ENCODE measurements around the gene FKBP15. TPM values are rescaled to one million over a fixed set of nuclear protein-coding genes. Genes with fewer than 3 reads are reported as not detected.

FKBP15 gene
- total RNA-seq, 1 donor from 2014 or later, result 18.2 TPM

DNA sequence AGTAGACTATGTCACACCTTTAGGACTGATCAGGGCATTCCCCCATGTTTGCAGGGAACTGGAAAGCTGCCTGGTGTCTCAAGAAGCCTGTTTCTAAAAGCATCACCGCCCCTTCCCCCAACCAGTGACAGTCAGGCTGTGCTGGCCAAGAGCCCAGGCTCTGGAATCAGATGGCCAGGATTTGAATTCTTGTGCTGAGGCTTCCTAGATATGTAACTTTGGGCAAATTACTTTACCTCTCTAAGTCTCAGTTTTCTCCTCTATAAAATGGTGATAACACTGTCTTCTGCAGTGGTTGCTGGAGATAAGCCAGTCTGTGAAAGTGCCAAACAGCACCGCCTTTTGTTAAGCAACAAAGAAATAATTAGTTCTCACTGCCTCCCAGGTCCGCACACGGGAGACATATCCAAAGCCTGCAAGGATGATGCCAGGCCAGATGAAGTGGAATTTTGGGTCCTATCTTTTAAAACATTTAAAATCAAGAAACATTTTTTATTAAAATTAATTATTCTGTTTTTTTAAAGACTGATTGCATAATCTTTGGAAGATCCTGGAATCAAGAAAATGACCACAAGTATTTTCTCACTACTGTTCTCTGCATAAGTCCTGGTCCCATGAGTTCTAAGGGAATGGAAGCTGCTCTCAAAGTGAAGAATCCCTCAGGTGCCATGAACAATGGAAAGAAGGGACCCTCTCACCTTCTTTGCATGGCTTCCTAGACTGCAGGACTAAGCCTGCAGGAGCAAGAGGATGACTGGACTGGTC is 56.4 kb downstream of the FKBP15 start:
- H3K27me3 Mint-ChIP-seq (ENCODE audit: unreplicated experiment), result no peaks in the 10 kb centered on the region
- peaks cover 8% of the 10 kb centered on the region for H3K36me3 Mint-ChIP-seq (ENCODE audit: unreplicated experiment)
- peaks cover 5% of the 10 kb centered on the region for H3K4me1 Mint-ChIP-seq (ENCODE audit: low read depth, unreplicated experiment)
- H3K27ac Mint-ChIP-seq (ENCODE audit: unreplicated experiment), result no peak overlapping the region
- H3K4me3 Mint-ChIP-seq (ENCODE audit: unreplicated experiment), result no peak overlapping the region
- TF ChIP-seq, protein P1, sequence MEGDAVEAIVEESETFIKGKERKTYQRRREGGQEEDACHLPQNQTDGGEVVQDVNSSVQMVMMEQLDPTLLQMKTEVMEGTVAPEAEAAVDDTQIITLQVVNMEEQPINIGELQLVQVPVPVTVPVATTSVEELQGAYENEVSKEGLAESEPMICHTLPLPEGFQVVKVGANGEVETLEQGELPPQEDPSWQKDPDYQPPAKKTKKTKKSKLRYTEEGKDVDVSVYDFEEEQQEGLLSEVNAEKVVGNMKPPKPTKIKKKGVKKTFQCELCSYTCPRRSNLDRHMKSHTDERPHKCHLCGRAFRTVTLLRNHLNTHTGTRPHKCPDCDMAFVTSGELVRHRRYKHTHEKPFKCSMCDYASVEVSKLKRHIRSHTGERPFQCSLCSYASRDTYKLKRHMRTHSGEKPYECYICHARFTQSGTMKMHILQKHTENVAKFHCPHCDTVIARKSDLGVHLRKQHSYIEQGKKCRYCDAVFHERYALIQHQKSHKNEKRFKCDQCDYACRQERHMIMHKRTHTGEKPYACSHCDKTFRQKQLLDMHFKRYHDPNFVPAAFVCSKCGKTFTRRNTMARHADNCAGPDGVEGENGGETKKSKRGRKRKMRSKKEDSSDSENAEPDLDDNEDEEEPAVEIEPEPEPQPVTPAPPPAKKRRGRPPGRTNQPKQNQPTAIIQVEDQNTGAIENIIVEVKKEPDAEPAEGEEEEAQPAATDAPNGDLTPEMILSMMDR (IDR thresholded peaks at IDR 0.05; ENCODE audit: partially characterized antibody, unreplicated experiment), result no peak
- DNase-seq, result no peak
- peaks cover 2% of the 10 kb centered on the region for H3K9me3 Mint-ChIP-seq (ENCODE audit: unreplicated experiment)

DNA sequence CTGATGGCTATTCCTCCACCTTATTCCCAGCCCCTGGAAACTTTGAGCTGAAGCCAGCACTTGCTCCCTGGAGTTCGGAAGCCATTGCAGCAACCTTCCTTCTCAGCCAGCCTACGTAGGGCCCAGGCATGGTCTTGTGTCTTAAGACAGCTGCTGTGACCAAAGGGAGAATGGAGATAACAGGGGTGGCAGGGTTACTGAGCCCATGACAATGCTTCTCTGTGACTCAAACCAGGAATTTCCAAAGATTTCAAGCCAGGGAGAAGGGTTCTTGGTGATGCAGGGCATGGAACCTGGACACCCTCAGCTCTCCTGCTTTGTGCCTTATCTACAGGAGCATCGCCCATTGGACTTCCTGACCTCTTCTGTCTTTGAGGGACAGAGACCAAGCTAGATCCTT is 58.1 kb downstream of the FKBP15 start:
- Mint-ChIP-seq H3K9me3 (ENCODE audit: unreplicated experiment) (peaks cover 2% of the 10 kb centered on the region), H3K36me3 (ENCODE audit: unreplicated experiment) (peaks cover 8% of the 10 kb centered on the region), H3K27me3 (ENCODE audit: unreplicated experiment) (no peaks in the 10 kb centered on the region), H3K4me1 (ENCODE audit: low read depth, unreplicated experiment) (peaks cover 5% of the 10 kb centered on the region), H3K4me3 (ENCODE audit: unreplicated experiment) (no peak overlapping the region), H3K27ac (ENCODE audit: unreplicated experiment) (no peak overlapping the region)
- TF ChIP-seq, protein P1 (IDR thresholded peaks at IDR 0.05; ENCODE audit: partially characterized antibody, unreplicated experiment), result no peak
- no peak for DNase-seq

DNA sequence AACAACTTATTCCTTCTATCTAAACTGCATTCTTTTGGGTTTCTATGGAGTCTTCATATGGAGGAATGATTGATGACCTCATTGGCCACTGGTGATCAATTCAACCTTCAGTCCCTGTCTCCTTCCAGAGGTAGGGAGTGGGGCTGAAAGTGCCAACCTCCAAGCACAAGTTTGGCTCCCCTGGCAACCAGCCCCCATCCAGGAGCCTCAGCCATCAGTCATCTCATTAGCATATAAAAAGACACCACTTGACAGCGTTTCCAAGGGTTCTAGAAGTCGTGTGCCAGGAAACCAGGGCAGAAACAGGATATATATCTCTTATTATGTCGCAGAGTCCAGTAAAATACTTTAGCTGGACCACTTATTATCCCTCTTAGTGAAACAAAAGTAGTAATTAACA is 60.5 kb downstream of the FKBP15 start:
- peaks cover 4% of the 10 kb centered on the region for H3K36me3 Mint-ChIP-seq (ENCODE audit: unreplicated experiment)

DNA sequence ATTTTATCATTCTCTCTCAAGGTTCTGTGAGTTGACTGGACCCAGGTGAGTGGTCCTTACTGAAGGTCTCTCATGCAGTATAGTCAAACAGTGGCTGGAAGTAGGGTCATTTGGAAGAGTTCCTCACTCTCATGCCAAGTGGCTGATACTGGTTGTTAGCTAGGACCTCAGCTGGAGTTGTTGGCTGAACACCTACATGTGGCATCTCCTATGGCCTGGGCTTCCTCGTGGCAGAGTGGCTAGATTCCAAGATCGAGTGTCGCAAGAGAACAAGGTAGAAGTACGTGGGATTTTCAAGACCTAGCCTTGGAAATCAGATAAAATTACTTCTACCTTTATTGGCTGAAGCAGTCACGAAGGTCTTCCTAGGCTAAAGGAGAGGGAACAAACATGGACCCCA is 62.6 kb downstream of the FKBP15 start:
- H3K27ac Mint-ChIP-seq (ENCODE audit: unreplicated experiment), result no peak overlapping the region
- H3K4me1 Mint-ChIP-seq (ENCODE audit: low read depth, unreplicated experiment), result peaks cover 7% of the 10 kb centered on the region
- TF ChIP-seq, protein P1 (IDR thresholded peaks at IDR 0.05; ENCODE audit: partially characterized antibody, unreplicated experiment), result no peak

More for the DNA sequence above, 60.5 kb downstream of the FKBP15 start:
- peaks cover 5% of the 10 kb centered on the region for H3K4me1 Mint-ChIP-seq (ENCODE audit: low read depth, unreplicated experiment)
- no peak overlapping the region for H3K4me3 Mint-ChIP-seq (ENCODE audit: unreplicated experiment)
- TF ChIP-seq, protein P1 (IDR thresholded peaks at IDR 0.05; ENCODE audit: partially characterized antibody, unreplicated experiment), result no peak
- no peak for DNase-seq
- no peaks in the 10 kb centered on the region for H3K9me3 Mint-ChIP-seq (ENCODE audit: unreplicated experiment)
- no peak overlapping the region for H3K27ac Mint-ChIP-seq (ENCODE audit: unreplicated experiment)
- H3K27me3 Mint-ChIP-seq (ENCODE audit: unreplicated experiment), result no peaks in the 10 kb centered on the region

DNA sequence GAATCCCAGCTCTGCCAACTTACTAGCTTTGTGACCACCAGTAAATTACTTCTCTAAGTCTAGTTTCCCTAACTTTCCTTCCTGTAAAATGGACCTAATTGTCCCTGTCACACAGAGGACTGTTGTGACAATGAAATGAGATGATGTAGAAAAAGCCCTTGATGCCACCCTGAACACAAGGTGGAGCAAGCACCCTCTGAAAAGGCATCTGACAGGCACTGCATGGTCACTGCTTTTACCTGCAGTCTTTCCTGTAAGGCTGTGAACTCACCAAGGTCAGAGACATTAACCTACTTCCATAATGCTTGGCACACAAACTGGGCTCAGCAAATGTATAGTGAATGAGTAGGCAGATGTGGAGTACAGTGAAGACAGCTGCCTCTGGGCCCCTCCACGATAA is 64.2 kb downstream of the FKBP15 start:
- no peak overlapping the region for H3K27ac Mint-ChIP-seq (ENCODE audit: unreplicated experiment)
- H3K36me3 Mint-ChIP-seq (ENCODE audit: unreplicated experiment), result no peaks in the 10 kb centered on the region
- no peak for DNase-seq
- no peaks in the 10 kb centered on the region for H3K27me3 Mint-ChIP-seq (ENCODE audit: unreplicated experiment)
- no peaks in the 10 kb centered on the region for H3K9me3 Mint-ChIP-seq (ENCODE audit: unreplicated experiment)
- no peak overlapping the region for H3K4me3 Mint-ChIP-seq (ENCODE audit: unreplicated experiment)
- TF ChIP-seq, protein P1 (IDR thresholded peaks at IDR 0.05; ENCODE audit: partially characterized antibody, unreplicated experiment), result no peak
- peaks cover 11% of the 10 kb centered on the region for H3K4me1 Mint-ChIP-seq (ENCODE audit: low read depth, unreplicated experiment)

More for the DNA sequence above, 62.6 kb downstream of the FKBP15 start:
- Mint-ChIP-seq H3K27me3 (ENCODE audit: unreplicated experiment) (no peaks in the 10 kb centered on the region), H3K36me3 (ENCODE audit: unreplicated experiment) (peaks cover 4% of the 10 kb centered on the region), H3K4me3 (ENCODE audit: unreplicated experiment) (no peak overlapping the region), H3K9me3 (ENCODE audit: unreplicated experiment) (no peaks in the 10 kb centered on the region)
- DNase-seq, result no peak
